ENCODE data around the gene GPR173. TPM values are rescaled to one million over a fixed set of nuclear protein-coding genes. Genes with fewer than 3 reads are reported as not detected.

The GPR173 gene
- total RNA-seq, 1 donor from 2014 or later = 0.67 TPM

- no peak for ATAC-seq (ENCODE audit: poor library complexity)
- intact Hi-C loops (cut with DNase I) = no loop called here
Measured at GRCh38 chrX:53055244-53055849, 6.8 kb downstream of the GPR173 start.

GRCh38 chrX:53056292-53056691 is 7.7 kb downstream of the GPR173 start:
- intact Hi-C loops (cut with DNase I) = no loop called here
- ATAC-seq (ENCODE audit: poor library complexity) = no peak
- DNase-seq = no peak

More at GRCh38 chrX:53055244-53055849, 6.8 kb downstream of the GPR173 start:
- no peak for DNase-seq

GRCh38 chrX:53065104-53065503 is 16.5 kb downstream of the GPR173 start:
- DNase-seq = no peak
- intact Hi-C loops (cut with DNase I) = no loop called here
- ATAC-seq (ENCODE audit: poor library complexity) = no peak

- no peak for ATAC-seq (ENCODE audit: poor library complexity)
- intact Hi-C loops (cut with DNase I) = loop anchor here (5.0 kb wide), 1 partner anchor 151 kb away; no protein-coding TSS in a partner anchor
Measured at GRCh38 chrX:53071064-53071463, 22.5 kb downstream of the GPR173 start.

GRCh38 chrX:53071604-53072417 is 23.2 kb downstream of the GPR173 start:
- intact Hi-C loops (cut with DNase I) = loop anchor here (5.0 kb wide), 1 partner anchor 150 kb away; no protein-coding TSS in a partner anchor
- DNase-seq = peak; percentile 77
- ATAC-seq (ENCODE audit: poor library complexity) = peak; percentile 90

More at GRCh38 chrX:53071064-53071463, 22.5 kb downstream of the GPR173 start:
- DNase-seq = no peak

- ATAC-seq (ENCODE audit: poor library complexity) = no peak
- intact Hi-C loops (cut with DNase I) = loop anchor here (5.0 kb wide), 1 partner anchor 150 kb away; no protein-coding TSS in a partner anchor
Measured at GRCh38 chrX:53072418-53073114, 24.0 kb downstream of the GPR173 start.

GRCh38 chrX:53073115-53073586 is 24.6 kb downstream of the GPR173 start:
- intact Hi-C loops (cut with DNase I) = loop anchor here (5.0 kb wide), 1 partner anchor 149 kb away; no protein-coding TSS in a partner anchor
- DNase-seq (no peak), ATAC-seq (ENCODE audit: poor library complexity) (no peak)

More at GRCh38 chrX:53072418-53073114, 24.0 kb downstream of the GPR173 start:
- DNase-seq = no peak

- DNase-seq = no peak
- intact Hi-C loops (cut with DNase I) = no loop called here
- ATAC-seq (ENCODE audit: poor library complexity) = no peak
Measured at GRCh38 chrX:53075011-53075410, 26.4 kb downstream of the GPR173 start.

GRCh38 chrX:53076671-53077070 is 28.1 kb downstream of the GPR173 start:
- intact Hi-C loops (cut with DNase I) = no loop called here
- ATAC-seq (ENCODE audit: poor library complexity) (no peak), DNase-seq (no peak)

GRCh38 chrX:53077207-53078197 is 28.9 kb downstream of the GPR173 start:
- ATAC-seq (ENCODE audit: poor library complexity) (no peak), DNase-seq (no peak)
- intact Hi-C loops (cut with DNase I) = no loop called here

- no peak for DNase-seq
- intact Hi-C loops (cut with DNase I) = no loop called here
- ATAC-seq (ENCODE audit: poor library complexity) = no peak
Measured at GRCh38 chrX:53078943-53079342, 30.4 kb downstream of the GPR173 start.

GRCh38 chrX:53080628-53081580 is 32.3 kb downstream of the GPR173 start:
- intact Hi-C loops (cut with DNase I) = no loop called here
- DNase-seq (no peak), ATAC-seq (ENCODE audit: poor library complexity) (no peak)

GRCh38 chrX:53081925-53082772 is 33.6 kb downstream of the GPR173 start, which contains the start of gene TSPYL2:
TSS of gene TSPYL2 (plus strand) at chrX:53082367. CDS start at chrX:53082499, 132 bp downstream.
- DNase-seq = peak; percentile 95
- intact Hi-C loops (cut with DNase I) = no loop called here
- peak; percentile 97 for ATAC-seq (ENCODE audit: poor library complexity)

- ATAC-seq (ENCODE audit: poor library complexity) (no peak), DNase-seq (no peak)
- intact Hi-C loops (cut with DNase I) = no loop called here
Measured at GRCh38 chrX:53082773-53083616, 34.4 kb downstream of the GPR173 start.

- ATAC-seq (ENCODE audit: poor library complexity) = no peak
- intact Hi-C loops (cut with DNase I) = no loop called here
Measured at GRCh38 chrX:53084043-53084570, 35.5 kb downstream of the GPR173 start.

More at GRCh38 chrX:53084043-53084570, 35.5 kb downstream of the GPR173 start:
- DNase-seq = no peak

All from Right ventricle myocardium superior (tissue), 1 donor.